Lung (tissue), 12 donors: Measurements from ENCODE around the gene FOSL1. TPM values are rescaled to one million over a fixed set of nuclear protein-coding genes. Genes with fewer than 3 reads are reported as not detected.

Experiments used
- ATAC-seq: fragments of 200-7000 bp; cut with Tn5 transposase; one replicate; pipeline ENCODE4 v1.9.1; 2020; ENCODE audit warnings: moderate number of reproducible peaks; ENCODE audit not compliant: insufficient read depth, low FRiP score
- DNase-seq, 3 donors: peaks; one replicate each; pipeline ENCODE4 v3.0.0-alpha.2; 2013 to 2017
- H3K27ac ChIP-seq, 2 donors: one replicate each; pipeline ENCODE4 v1.5.1; 2013; ENCODE audit warnings: mild to moderate bottlenecking in 2 of 2, moderate library complexity in 2 of 2, control low read depth in 1 of 2, inconsistent platforms in 1 of 2, low read depth in 1 of 2, low read length in 1 of 2
- H3K27me3 ChIP-seq, 3 donors: one replicate each; pipeline ENCODE4 v1.5.1; 2013; ENCODE audit warnings: low read length in 2 of 3; ENCODE audit not compliant: control insufficient read depth in 3 of 3, insufficient read depth in 3 of 3
- H3K36me3 ChIP-seq, 4 donors: one replicate each; pipeline ENCODE4 v1.5.1; 2013; ENCODE audit warnings: low read length in 4 of 4, mild to moderate bottlenecking in 1 of 4, moderate library complexity in 1 of 4; ENCODE audit not compliant: control insufficient read depth in 4 of 4, insufficient read depth in 4 of 4
- H3K4me1 ChIP-seq, 5 donors: one replicate each; pipeline ENCODE4 v1.5.1; 2013; ENCODE audit warnings: low read length in 5 of 5, mild to moderate bottlenecking in 2 of 5, moderate library complexity in 1 of 5; ENCODE audit not compliant: control insufficient read depth in 5 of 5, insufficient read depth in 5 of 5
- H3K4me3 ChIP-seq: one replicate; pipeline ENCODE4 v1.5.1; 2013; ENCODE audit warnings: mild to moderate bottlenecking, control low read depth, moderate library complexity
- H3K9ac ChIP-seq, 2 donors: one replicate each; pipeline ENCODE4 v1.5.1; 2013; ENCODE audit warnings: low read length in 2 of 2, control low read depth in 1 of 2; ENCODE audit not compliant: insufficient read depth in 1 of 2
- H3K9me3 ChIP-seq, 4 donors: one replicate each; pipeline ENCODE4 v1.5.1; 2013; ENCODE audit warnings: low read length in 3 of 4, mild to moderate bottlenecking in 1 of 4, moderate library complexity in 1 of 4; ENCODE audit not compliant: control insufficient read depth in 4 of 4, insufficient read depth in 3 of 4
- CTCF ChIP-seq: IDR thresholded peaks from 2 replicates; pipeline ENCODE4 v1.5.1; 2012; ENCODE audit warnings: mild to moderate bottlenecking; ENCODE audit errors: control extremely low read depth, extremely low read depth
- WGBS, 2 donors: extraction: QIAGEN DNeasy Blood & Tissue Kit; methylation state at CpG; one replicate each; pipeline ENCODE4 v1.1.7; 2013; 5-methylcytosine and 5-hydroxymethylcytosine counted together
- polyA plus RNA-seq, 2 donors: library from polyadenylated mRNA; stranded (reverse); fragments of 200-250 nt; gene quantifications; one replicate each; pipeline ENCODE4 v1.2.1, GENCODE V29; 2013
- total RNA-seq, 2 donors: library from RNA; depleted of rRNA in 1 of 2; stranded (reverse); fragments of >200 nt in 1 of 2; gene quantifications; one replicate each; pipeline ENCODE4 v1.2.1, GENCODE V29; 2014 to 2021
- donor health status: control.
- donor health status: control.
- donor health status: Bipolar disorder and iron deficiency.
- donor health status: healthy.
- donor health status: DM: yes; HTN: yes; CAD: no.

The FOSL1 gene
- total and polyA plus RNA-seq, 4 donors: 0.43 to 19.9 (median 15.3) TPM

GRCh38 chr11:65896034-65896999 is 3.9 kb downstream of the FOSL1 start:
- TF ChIP-seq CTCF: no peak
- Histone ChIP-seq H3K27ac (no peak overlapping the region), H3K4me1 (peaks cover 0 to 23% (median 5%) of the 10 kb centered on the region in 5 donors), H3K4me3 (no peak overlapping the region), H3K9ac (no peak overlapping the region), H3K27me3 (peaks cover 0 to 42% (median 30%) of the 10 kb centered on the region in 3 donors), H3K9me3 (no peaks in the 10 kb centered on the region), H3K36me3 (no peaks in the 10 kb centered on the region)
- DNase-seq (no peak), ATAC-seq (no peak)
- WGBS, 2 donors: 94% methylated on average over 14 of the region's 14 CpGs

DNA sequence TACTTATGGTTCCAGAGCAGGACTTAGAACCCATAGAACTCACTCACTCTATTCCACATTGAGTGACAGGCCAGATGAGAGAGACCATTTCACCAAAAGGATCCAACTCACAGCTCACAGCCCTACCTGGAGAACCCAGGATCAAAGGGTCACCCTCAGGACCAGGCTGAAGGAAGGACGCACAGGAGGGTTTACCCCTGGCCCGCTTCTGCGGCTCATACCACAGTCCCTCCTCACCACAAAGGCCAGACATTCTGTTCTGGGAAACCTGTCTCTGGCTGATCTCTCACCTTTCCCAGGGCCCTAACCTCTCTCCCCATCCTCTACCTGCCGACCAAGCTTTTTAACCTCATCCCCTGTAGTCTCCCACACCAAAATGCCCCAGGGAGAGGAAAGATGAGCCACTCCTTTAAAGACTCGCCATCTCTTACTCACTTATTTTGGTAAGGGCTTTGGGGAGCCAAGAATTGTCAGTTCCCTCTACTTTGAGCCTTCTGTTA is 4.7 kb downstream of the FOSL1 start:
- ATAC-seq: no peak

DNA sequence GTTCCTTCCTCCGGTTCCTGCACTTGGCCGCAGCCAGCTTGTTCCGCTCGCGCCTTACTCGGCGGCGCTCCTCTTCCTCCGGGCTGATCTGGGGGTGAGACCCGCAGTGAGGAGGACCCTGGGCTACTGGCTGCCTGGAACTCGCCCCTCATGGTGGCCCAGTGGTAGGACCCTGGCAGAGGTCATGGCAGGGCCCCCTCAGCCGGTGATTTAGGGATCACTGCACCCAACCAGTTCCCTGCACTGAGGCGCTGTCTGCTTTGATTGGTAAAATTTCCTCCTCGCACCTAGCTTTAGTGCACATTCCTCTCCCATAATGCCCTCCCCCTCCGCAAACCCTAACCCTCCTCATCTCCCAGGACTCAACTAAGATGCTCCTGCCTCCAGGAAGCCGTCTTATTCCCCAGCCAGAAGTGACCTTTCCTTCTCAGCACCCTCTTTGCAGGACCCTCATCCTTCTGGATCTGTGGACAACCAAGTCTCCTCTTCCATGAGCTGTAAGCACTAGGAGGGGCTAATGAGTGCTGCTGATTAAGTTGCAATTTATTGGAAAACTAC is 6.1 kb downstream of the FOSL1 start:
- WGBS, 2 donors: 21 to 41% methylated on average over 16 of the region's 16 CpGs
- no peak overlapping the region for H3K9ac ChIP-seq
- peaks cover 4 to 40% (median 7%) of the 10 kb centered on the region in 5 donors for H3K4me1 ChIP-seq
- no peak overlapping the region for H3K4me3 ChIP-seq
- TF ChIP-seq CTCF: no peak
- peaks cover 0 to 27% (median 18%) of the 10 kb centered on the region in 3 donors for H3K27me3 ChIP-seq
- no peaks in the 10 kb centered on the region for H3K9me3 ChIP-seq
- ATAC-seq (no peak), DNase-seq (no peak)
- no peaks in the 10 kb centered on the region for H3K36me3 ChIP-seq
- H3K27ac ChIP-seq: peak overlapping the region; percentile 62 to 94

More for the DNA sequence above, 4.7 kb downstream of the FOSL1 start:
- Histone ChIP-seq H3K36me3 (no peaks in the 10 kb centered on the region), H3K9me3 (no peaks in the 10 kb centered on the region), H3K4me1 (peaks cover 0 to 29% (median 5%) of the 10 kb centered on the region in 5 donors), H3K4me3 (no peak overlapping the region), H3K27me3 (peaks cover 0 to 34% (median 23%) of the 10 kb centered on the region in 3 donors), H3K27ac (no peak overlapping the region), H3K9ac (no peak overlapping the region)
- TF ChIP-seq CTCF: no peak
- WGBS, 2 donors: 93 to 94% methylated on average over 5 of the region's 5 CpGs
- no peak for DNase-seq
